ENCODE results near the gene PTTG1IP.

PTTG1IP gene

DNA sequence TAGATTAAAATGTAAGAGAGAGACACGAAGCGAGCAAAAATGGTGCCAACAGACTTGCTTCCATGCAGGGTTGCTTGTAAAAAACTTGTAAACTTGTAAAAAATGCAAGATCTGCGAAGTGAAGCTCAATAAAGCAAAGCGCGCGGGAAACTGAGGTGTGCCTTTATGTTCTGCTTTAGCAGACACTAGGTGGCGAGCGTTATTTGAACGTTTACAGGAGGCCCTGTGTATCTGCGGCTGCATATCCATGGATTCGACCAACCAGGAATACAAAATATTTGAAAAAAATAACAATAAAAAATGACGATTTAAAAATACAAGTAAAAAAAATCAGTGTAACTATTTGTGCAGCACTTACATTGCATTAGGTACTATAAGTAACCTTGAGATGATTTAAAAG, 73.4 kb downstream of the PTTG1IP start:
- peaks cover 78% of the 10 kb centered on the region for H3K36me3 Mint-ChIP-seq (ENCODE audit: low read depth)
- H3K9me3 Mint-ChIP-seq = no peaks in the 10 kb centered on the region
- no peaks in the 10 kb centered on the region for H3K27me3 Mint-ChIP-seq
- peak overlapping the region; percentile 100 for H3K4me3 Mint-ChIP-seq
- H3K27ac Mint-ChIP-seq = peak overlapping the region; percentile 37
- H3K4me1 Mint-ChIP-seq (ENCODE audit: low read depth) = peaks cover 79% of the 10 kb centered on the region

DNA sequence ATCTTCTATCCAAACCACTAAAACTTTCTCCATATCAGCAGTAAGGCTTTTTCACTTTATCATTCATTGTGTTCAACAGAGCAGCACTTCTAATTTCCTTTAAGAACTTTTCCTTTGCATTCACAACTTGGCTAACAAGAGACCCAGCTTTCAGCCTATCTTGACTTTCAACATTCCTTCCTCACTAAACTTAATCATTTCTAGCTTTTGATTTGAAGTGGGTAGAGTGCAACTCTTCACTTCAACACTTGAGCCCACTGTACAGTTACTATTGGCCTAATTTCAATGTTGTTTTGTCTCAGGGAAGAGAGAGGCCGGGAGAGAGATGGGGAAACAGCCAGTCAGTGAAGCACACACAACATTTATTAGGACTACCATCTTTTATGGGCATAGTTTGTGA, 73.8 kb downstream of the PTTG1IP start:
- H3K27ac Mint-ChIP-seq = peak overlapping the region; percentile 37
- peaks cover 78% of the 10 kb centered on the region for H3K4me1 Mint-ChIP-seq (ENCODE audit: low read depth)
- no peaks in the 10 kb centered on the region for H3K27me3 Mint-ChIP-seq
- H3K9me3 Mint-ChIP-seq = no peaks in the 10 kb centered on the region
- peak overlapping the region; percentile 100 for H3K4me3 Mint-ChIP-seq
- peaks cover 74% of the 10 kb centered on the region for H3K36me3 Mint-ChIP-seq (ENCODE audit: low read depth)

All from stimulated activated naive CD8-positive, alpha-beta T cell treated with anti-CD3 and anti-CD28 coated beads, Interleukin-15, Interleukin-2, amounts not matched to agents 100 ng/mL and 50 ng/mL, for 24 hours (primary cell).